ENCODE results near the gene CAMSAP1. TPM values are rescaled to one million over a fixed set of nuclear protein-coding genes. Genes with fewer than 3 reads are reported as not detected.
A peak's percentile ranks its signal among the peaks of the same experiment; 100 is the strongest.

CAMSAP1 gene
- total and polyA plus RNA-seq, 9 of the 15 experiments (the other 6 are each of a cell fraction or from before 2014, with no cell fraction given), result 1.5 to 28.8 (median 14.3) TPM

- peak; percentile 10; the same call in 1 of the 2 replicates for TF ChIP-seq REST (IDR thresholded peaks at IDR 0.05; ENCODE audit: borderline replicate concordance)
- TF ChIP-seq REST (CRISPR knock-in tag; IDR thresholded peaks at IDR 0.05; ENCODE audit: low read depth), result no peak
- TF ChIP-seq ASH1L (IDR thresholded peaks at IDR 0.05; ENCODE audit: borderline replicate concordance, low read depth, partially characterized antibody), result no peak
- TF ChIP-seq HDGF (IDR thresholded peaks at IDR 0.05), result no peak
- no peak for TF ChIP-seq ZNF445 (CRISPR knock-in tag; IDR thresholded peaks at IDR 0.05; ENCODE audit: low read depth)
Measured at GRCh38 chr9:135804581-135805421, 102.5 kb downstream of the CAMSAP1 start (continued).
